Breast epithelium (tissue), 4 donors: Measurements from ENCODE around the gene FOXA1. TPM values are rescaled to one million over a fixed set of nuclear protein-coding genes. Genes with fewer than 3 reads are reported as not detected.

Source experiments
- DNase-seq, 2 donors: peaks; one replicate each; pipeline ENCODE4 v3.0.0-alpha.2; 2019; ENCODE audit warnings: low spot score in 2 of 2
- H3K27ac ChIP-seq, 2 donors: fragments of 200-600 bp; sonication (generic) in 1 of 2; one replicate each; pipeline ENCODE4 v1.5.1; 2016 to 2019; ENCODE audit warnings: mild to moderate bottlenecking in 1 of 2
- H3K27me3 ChIP-seq, 2 donors: fragments of 200-600 bp; sonication (generic) in 1 of 2; one replicate each; pipeline versions ENCODE4 v1.5.1 to v1.6.0; 2017 to 2019; ENCODE audit warnings: control low read depth in 1 of 2, mild to moderate bottlenecking in 1 of 2
- H3K36me3 ChIP-seq: fragments of 200-600 bp; one replicate; pipeline ENCODE4 v1.5.1; 2019
- H3K4me1 ChIP-seq, 2 donors: fragments of 200-600 bp; sonication (generic); one replicate each; pipeline ENCODE4 v1.5.1; 2016 to 2019; ENCODE audit warnings: control low read depth in 1 of 2
- H3K4me3 ChIP-seq, 3 donors: fragments of 200-600 bp; sonication (generic); 1 replicate in 2 of 3; 2 replicates in 1 of 3; pipeline ENCODE4 v1.5.1; 2016 to 2019; ENCODE audit warnings: mild to moderate bottlenecking in 3 of 3, moderate library complexity in 2 of 3
- H3K9me3 ChIP-seq, 2 donors: fragments of 200-600 bp; sonication (generic) in 1 of 2; one replicate each; pipeline ENCODE4 v1.5.1; 2016 to 2019; ENCODE audit warnings: control low read depth in 1 of 2
- CTCF ChIP-seq, 3 donors: fragments of 450-650 bp; IDR thresholded peaks; one replicate each; pipeline ENCODE4 v1.5.1; 2016 to 2017; ENCODE audit warnings: antibody characterized with exemption in 3 of 3, mild to moderate bottlenecking in 3 of 3, moderate library complexity in 3 of 3
- POLR2A ChIP-seq: fragments of 450-650 bp; IDR thresholded peaks from one replicate; pipeline ENCODE4 v1.6.1; 2016; ENCODE audit warnings: antibody characterized with exemption, mild to moderate bottlenecking, moderate library complexity
- POLR2AphosphoS5 ChIP-seq, 3 donors: sonication (generic); formaldehyde crosslinking; IDR thresholded peaks; one replicate each; pipeline ENCODE4 v1.6.1; 2017; ENCODE audit warnings: antibody characterized with exemption in 3 of 3
- intact Hi-C: fragments of 100-400 bp; cut with DNase I; formaldehyde crosslinking; loops from one replicate; pipeline ENCODE4 v1.15.1; 2023; ENCODE audit warnings: low total_unique reads
- total RNA-seq, 3 donors: library from RNA; depleted of rRNA; stranded (reverse); fragments of >200 nt; gene quantifications; one replicate each; pipeline ENCODE4 v1.1.0, GENCODE V29; 2016

Gene FOXA1
- total RNA-seq, 3 donors from 2014 or later: 0.32 to 80.6 (median 74.4) TPM

GRCh38 chr14:37588667-37588955 lies 6.4 kb downstream of the FOXA1 start:
- DNase-seq: no peak
- intact Hi-C loops: no loop called here
- Histone ChIP-seq H3K36me3 (no peaks in the 10 kb centered on the region), H3K27ac (peak overlapping the region; percentile 75 to 84), H3K4me1 (peaks cover 0 to 8% of the 10 kb centered on the region in 2 donors), H3K27me3 (peaks cover 12 to 98% of the 10 kb centered on the region in 2 donors), H3K4me3 (peak overlapping the region in 2 of 3 donors; percentile 27 to 80), H3K9me3 (no peaks in the 10 kb centered on the region)
- TF ChIP-seq CTCF (IDR thresholded peaks at IDR 0.05): no peak
- TF ChIP-seq POLR2AphosphoS5 (IDR thresholded peaks at IDR 0.05): no peak
- no peak for TF ChIP-seq POLR2A

DNA sequence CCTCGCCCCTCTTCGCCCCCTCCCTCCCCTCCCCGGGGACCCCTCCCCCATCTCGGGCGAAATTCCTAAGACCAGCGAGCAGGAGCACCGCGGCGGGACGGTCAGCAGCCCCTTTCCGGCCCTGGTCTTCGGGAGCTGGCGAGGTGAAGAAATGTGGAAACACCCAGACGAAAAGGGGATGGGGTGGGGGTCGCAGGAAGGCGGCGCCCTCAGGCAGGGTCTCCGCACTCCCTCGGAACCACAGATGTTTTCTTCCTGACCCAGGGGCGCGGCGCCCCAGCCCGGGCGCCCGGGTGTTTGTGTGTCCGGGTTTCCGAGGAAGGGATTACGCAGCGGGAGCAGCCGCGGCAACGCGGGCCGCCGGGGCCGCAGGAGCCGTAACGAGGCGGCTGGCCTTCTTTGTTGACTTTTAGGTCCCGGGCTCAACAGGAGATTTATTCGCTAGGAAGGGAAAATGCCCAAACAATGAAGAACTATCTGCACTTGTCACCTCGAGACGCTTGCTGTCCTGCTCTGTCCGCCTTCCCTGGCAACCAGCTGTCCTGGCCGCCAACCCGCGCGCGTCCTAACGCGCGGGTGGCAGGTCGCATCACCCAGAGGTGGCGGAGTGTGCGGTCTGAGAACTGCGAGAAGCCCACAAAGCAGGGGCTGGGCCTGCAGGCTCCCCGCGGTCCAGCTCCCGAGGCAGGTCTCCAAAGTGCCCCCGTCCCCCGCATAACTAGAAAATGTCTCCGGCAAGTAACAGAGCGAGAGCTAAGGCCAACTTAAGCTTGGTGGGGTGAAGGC lies 7.0 kb downstream of the FOXA1 start:
- intact Hi-C loops: no loop called here
- no peak for DNase-seq

DNA sequence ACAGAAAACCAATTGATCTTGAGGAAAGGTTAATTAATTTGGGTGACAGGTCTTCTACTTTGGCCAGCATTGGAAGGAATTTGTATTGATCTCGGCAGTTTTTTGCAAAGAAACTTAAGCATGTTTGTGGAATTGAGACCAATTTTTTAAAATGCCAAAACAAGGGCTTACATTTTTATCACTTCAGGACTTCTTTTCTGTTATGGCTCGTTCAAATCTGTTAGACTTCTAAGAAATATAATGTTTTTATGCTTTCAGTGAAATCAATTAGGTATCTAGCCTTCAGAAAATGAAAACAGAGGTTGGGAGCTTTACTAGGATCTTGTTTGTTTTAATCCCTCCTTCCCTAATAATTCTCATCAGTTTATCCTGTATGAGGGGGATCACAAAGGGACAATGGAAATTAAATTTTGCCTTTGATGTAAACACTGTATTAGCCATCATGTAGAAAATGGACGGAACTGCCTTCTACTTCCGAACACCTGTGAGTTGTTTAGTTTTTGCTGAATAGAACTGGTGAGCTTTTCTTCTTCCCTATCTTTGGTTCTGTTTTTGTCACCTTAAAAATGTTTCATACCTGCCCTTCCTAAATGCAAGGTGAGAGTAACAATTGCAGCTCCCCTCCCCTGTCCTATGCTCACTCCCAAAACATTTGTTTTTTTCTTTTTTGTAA lies 7.8 kb downstream of the FOXA1 start:
- intact Hi-C loops: no loop called here
- no peak for TF ChIP-seq POLR2A
- TF ChIP-seq CTCF (IDR thresholded peaks at IDR 0.05): no peak
- TF ChIP-seq POLR2AphosphoS5 (IDR thresholded peaks at IDR 0.05): no peak
- H3K4me3 ChIP-seq: peak overlapping the region in 2 of 3 donors; percentile 27 to 80
- no peaks in the 10 kb centered on the region for H3K9me3 ChIP-seq
- H3K36me3 ChIP-seq: no peaks in the 10 kb centered on the region
- peaks cover 0 to 8% of the 10 kb centered on the region in 2 donors for H3K4me1 ChIP-seq
- peak overlapping the region; percentile 75 to 84 for H3K27ac ChIP-seq
- no peak for DNase-seq
- H3K27me3 ChIP-seq: peaks cover 9 to 94% of the 10 kb centered on the region in 2 donors

More for the DNA sequence above, 7.0 kb downstream of the FOXA1 start:
- Histone ChIP-seq H3K4me3 (peak overlapping the region in 2 of 3 donors; percentile 27 to 80), H3K9me3 (no peaks in the 10 kb centered on the region), H3K4me1 (peaks cover 0 to 8% of the 10 kb centered on the region in 2 donors), H3K36me3 (no peaks in the 10 kb centered on the region), H3K27me3 (peaks cover 12 to 97% of the 10 kb centered on the region in 2 donors), H3K27ac (peak overlapping the region; percentile 75 to 84)
- TF ChIP-seq CTCF (IDR thresholded peaks at IDR 0.05) (no peak), POLR2AphosphoS5 (IDR thresholded peaks at IDR 0.05) (no peak), POLR2A (no peak)

- Histone ChIP-seq H3K4me3 (no peak overlapping the region), H3K4me1 (peaks cover 0 to 8% of the 10 kb centered on the region in 2 donors), H3K27ac (peak overlapping the region; percentile 75 to 84), H3K36me3 (no peaks in the 10 kb centered on the region), H3K9me3 (no peaks in the 10 kb centered on the region), H3K27me3 (peaks cover 6 to 90% of the 10 kb centered on the region in 2 donors)
- TF ChIP-seq POLR2A (no peak), POLR2AphosphoS5 (IDR thresholded peaks at IDR 0.05) (no peak), CTCF (IDR thresholded peaks at IDR 0.05) (no peak)
- DNase-seq: no peak
- intact Hi-C loops: no loop called here
Measured at GRCh38 chr14:37586797-37587130, 8.3 kb downstream of the FOXA1 start.
